Keratinocyte (primary cell): ENCODE measurements around the gene C5. TPM values are rescaled to one million over a fixed set of nuclear protein-coding genes. Genes with fewer than 3 reads are reported as not detected.

Source experiments
- DNase-seq: peaks from one replicate; pipeline ENCODE4 v3.0.0-alpha.2; 2011; ENCODE audit warnings: low read depth, missing footprints, low spot score
- FAIRE-seq: peaks from 2 replicates; lab custom pipeline; 2011; peaks lifted over from hg19 to GRCh38; lab: Jason Lieb, UNC
- H2AFZ ChIP-seq: 2 replicates; pipeline ENCODE4 v1.6.0; 2012; ENCODE audit warnings: low read length, control low read depth, inconsistent platforms; ENCODE audit not compliant: control insufficient read depth
- H3K27ac ChIP-seq: 2 replicates; pipeline ENCODE4 v1.5.1; 2011; ENCODE audit warnings: low read length; ENCODE audit not compliant: control insufficient read depth, insufficient read depth
- H3K27me3 ChIP-seq: 3 replicates; pipeline ENCODE4 v1.6.0; 2011; ENCODE audit warnings: low read length; ENCODE audit not compliant: control insufficient read depth, insufficient read depth; ENCODE audit errors: extremely low read depth
- H3K36me3 ChIP-seq, 2 experiments: 2 replicates in 1 of 2; 3 replicates in 1 of 2; pipeline ENCODE4 v1.5.1; 2011; ENCODE audit warnings: low read length in 2 of 2, mild to moderate bottlenecking in 1 of 2; ENCODE audit not compliant: control insufficient read depth in 2 of 2, insufficient read depth in 2 of 2; ENCODE audit errors: extremely low read depth in 1 of 2
- H3K4me1 ChIP-seq: 3 replicates; pipeline ENCODE4 v1.5.1; 2011; ENCODE audit warnings: low read length; ENCODE audit not compliant: control insufficient read depth, insufficient read depth; ENCODE audit errors: extremely low read depth
- H3K4me2 ChIP-seq: 3 replicates; pipeline ENCODE4 v1.6.0; 2011; ENCODE audit warnings: low read depth, low read length; ENCODE audit not compliant: control insufficient read depth, insufficient read depth; ENCODE audit errors: extremely low read depth
- H3K4me3 ChIP-seq, 3 experiments: fragments of 200-600 bp in 1 of 3; sonication (generic) in 1 of 3; 2 replicates in 2 of 3; 3 replicates in 1 of 3; pipeline ENCODE4 v1.5.1; 2011 to 2016; ENCODE audit warnings: low read length in 3 of 3, mild to moderate bottlenecking in 3 of 3, control low read depth in 2 of 3, inconsistent platforms in 1 of 3, low read depth in 1 of 3, mixed read lengths in 1 of 3, mixed run types in 1 of 3, moderate library complexity in 1 of 3; ENCODE audit not compliant: control insufficient read depth in 2 of 3, insufficient read depth in 2 of 3; ENCODE audit errors: extremely low read depth in 1 of 3
- H3K79me2 ChIP-seq: 2 replicates; pipeline ENCODE4 v1.6.0; 2012; ENCODE audit warnings: low read length; ENCODE audit not compliant: control insufficient read depth, insufficient read depth
- H3K9ac ChIP-seq: 3 replicates; pipeline ENCODE4 v1.6.0; 2011; ENCODE audit warnings: low read length; ENCODE audit not compliant: control insufficient read depth, insufficient read depth; ENCODE audit errors: extremely low read depth
- H3K9me1 ChIP-seq: 3 replicates; pipeline ENCODE4 v1.6.0; 2011; ENCODE audit warnings: low read length; ENCODE audit not compliant: control insufficient read depth, insufficient read depth; ENCODE audit errors: extremely low read depth
- H3K9me3 ChIP-seq: 2 replicates; pipeline ENCODE4 v1.5.1; 2012; ENCODE audit warnings: low read depth, low read length; ENCODE audit not compliant: control insufficient read depth
- H4K20me1 ChIP-seq: 3 replicates; pipeline ENCODE4 v1.6.0; 2011; ENCODE audit warnings: low read length; ENCODE audit not compliant: control insufficient read depth, insufficient read depth; ENCODE audit errors: extremely low read depth
- EZH2 ChIP-seq: IDR thresholded peaks from one replicate; pipeline ENCODE4 v1.6.1; 2012; ENCODE audit warnings: inconsistent platforms, mild to moderate bottlenecking, low read length, moderate library complexity
- dilution Hi-C: fragments of 300-500 bp; cut with MboI; formaldehyde crosslinking; loops from one replicate; pipeline ENCODE4 v1.7.0; 2020; ENCODE audit warnings: low sequenced_read_pairs; ENCODE audit not compliant: extremely low pct_ligation_motif_present
- polyA plus RNA-seq, 5 experiments: library from polyadenylated mRNA; depleted of rRNA in 3 of 5; stranded (reverse) in 3 of 5; stranded (forward) in 1 of 5; unstranded in 1 of 5; fragments of >200 nt; gene quantifications; 1 replicate in 1 of 5; 2 replicates in 3 of 5; 3 replicates in 1 of 5; pipeline versions ENCODE4 v1.2.1 to v1.2.3, GENCODE V29; 2011 to 2012; ENCODE audit warnings: missing spikeins in 2 of 5, low read depth in 1 of 5, low replicate concordance in 1 of 5
- TF ChIP-seq, protein P1 (sequence below), 3 experiments: IDR thresholded peaks in 1 of 3; conservative IDR thresholded peaks in 1 of 3; optimal IDR thresholded peaks in 1 of 3; 2 replicates in 2 of 3; 3 replicates in 1 of 3; pipeline versions ENCODE3 to v1.5.1; 2011; ENCODE audit warnings: low read length in 3 of 3, mild to moderate bottlenecking in 3 of 3, moderate library complexity in 2 of 3, control low read depth in 1 of 3, inconsistent platforms in 1 of 3; ENCODE audit not compliant: insufficient read depth in 2 of 3; ENCODE audit errors: extremely low read depth in 1 of 3

Gene C5
- polyA plus RNA-seq, 1 donor (not counting 4 experiments of a cell fraction or from before 2014, with no cell fraction given): 0.76 TPM

DNA sequence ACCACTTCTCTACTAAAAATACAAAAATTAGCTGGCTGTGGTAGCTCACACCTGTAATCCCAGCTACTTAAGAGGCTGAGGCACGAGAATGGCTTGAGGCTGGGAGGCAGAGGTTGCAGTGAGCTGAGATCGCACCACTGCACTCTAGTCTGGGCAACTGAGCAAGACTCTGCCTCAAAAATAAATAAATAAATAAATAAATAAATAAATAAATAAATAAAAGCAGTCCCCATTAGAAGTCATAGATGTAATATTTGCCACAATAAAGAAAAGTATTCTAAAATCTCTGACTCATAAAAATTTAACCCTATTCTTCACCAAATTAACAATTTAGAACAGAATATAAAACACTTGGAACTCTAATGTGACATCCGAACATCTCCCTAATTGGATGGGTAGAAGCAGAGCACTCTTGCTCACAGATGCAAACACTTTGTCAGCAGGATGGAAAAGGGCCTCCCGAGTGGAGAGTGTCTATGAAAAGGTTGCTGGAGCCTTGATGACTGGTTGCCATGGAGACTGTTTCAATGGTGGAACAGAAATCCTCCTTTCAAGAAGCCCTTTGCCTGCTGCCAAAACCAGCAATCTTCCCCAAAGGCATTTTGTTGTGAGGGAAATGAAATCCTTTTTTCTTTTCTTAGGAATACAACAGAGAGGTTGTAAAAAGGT lies 84.6 kb downstream of the C5 start:
- H3K9me1 ChIP-seq: no peaks in the 10 kb centered on the region
- no peak overlapping the region for H3K4me3 ChIP-seq
- no peaks in the 10 kb centered on the region for H3K36me3 ChIP-seq
- H3K4me2 ChIP-seq: no peak overlapping the region
- H2AFZ ChIP-seq: no peak overlapping the region
- no peaks in the 10 kb centered on the region for H3K79me2 ChIP-seq
- no peak for FAIRE-seq
- H4K20me1 ChIP-seq: no peaks in the 10 kb centered on the region
- H3K27ac ChIP-seq: no peak overlapping the region
- H3K27me3 ChIP-seq: no peaks in the 10 kb centered on the region
- no peaks in the 10 kb centered on the region for H3K4me1 ChIP-seq
- no peak for DNase-seq
- H3K9ac ChIP-seq: no peak overlapping the region
- TF ChIP-seq, protein P1, sequence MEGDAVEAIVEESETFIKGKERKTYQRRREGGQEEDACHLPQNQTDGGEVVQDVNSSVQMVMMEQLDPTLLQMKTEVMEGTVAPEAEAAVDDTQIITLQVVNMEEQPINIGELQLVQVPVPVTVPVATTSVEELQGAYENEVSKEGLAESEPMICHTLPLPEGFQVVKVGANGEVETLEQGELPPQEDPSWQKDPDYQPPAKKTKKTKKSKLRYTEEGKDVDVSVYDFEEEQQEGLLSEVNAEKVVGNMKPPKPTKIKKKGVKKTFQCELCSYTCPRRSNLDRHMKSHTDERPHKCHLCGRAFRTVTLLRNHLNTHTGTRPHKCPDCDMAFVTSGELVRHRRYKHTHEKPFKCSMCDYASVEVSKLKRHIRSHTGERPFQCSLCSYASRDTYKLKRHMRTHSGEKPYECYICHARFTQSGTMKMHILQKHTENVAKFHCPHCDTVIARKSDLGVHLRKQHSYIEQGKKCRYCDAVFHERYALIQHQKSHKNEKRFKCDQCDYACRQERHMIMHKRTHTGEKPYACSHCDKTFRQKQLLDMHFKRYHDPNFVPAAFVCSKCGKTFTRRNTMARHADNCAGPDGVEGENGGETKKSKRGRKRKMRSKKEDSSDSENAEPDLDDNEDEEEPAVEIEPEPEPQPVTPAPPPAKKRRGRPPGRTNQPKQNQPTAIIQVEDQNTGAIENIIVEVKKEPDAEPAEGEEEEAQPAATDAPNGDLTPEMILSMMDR (optimal IDR thresholded peaks at IDR 0.05 in 1 of 3, IDR thresholded peaks at IDR 0.05 in 1 of 3, conservative IDR thresholded peaks at IDR 0.05 in 1 of 3; ENCODE audit: extremely low read depth in 1 of 3, insufficient read depth in 2 of 3, low read length in 3 of 3): no peak
- TF ChIP-seq EZH2: no peak
- dilution Hi-C loops: no loop called here
- H3K9me3 ChIP-seq: no peaks in the 10 kb centered on the region

DNA sequence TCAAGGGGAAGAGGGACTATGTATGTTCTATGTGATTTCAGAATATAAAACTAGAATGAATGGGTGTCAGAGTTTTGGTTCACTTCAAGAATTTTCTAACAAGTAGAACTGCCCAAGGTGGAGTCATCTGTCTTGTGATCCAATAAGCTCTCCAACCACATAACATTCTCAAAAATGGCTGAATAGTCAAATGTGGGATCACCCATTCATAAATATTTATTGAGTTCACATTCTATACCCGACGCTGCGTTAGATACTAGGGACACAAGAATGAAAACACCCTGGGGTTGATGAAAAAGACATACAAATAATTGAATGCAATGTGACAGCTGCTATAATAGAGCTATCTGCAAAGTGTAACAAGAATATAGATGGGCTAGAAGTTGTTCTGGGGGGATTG lies 88.1 kb downstream of the C5 start:
- H3K9me3 ChIP-seq: no peaks in the 10 kb centered on the region
- TF ChIP-seq, protein P1 (optimal IDR thresholded peaks at IDR 0.05 in 1 of 3, IDR thresholded peaks at IDR 0.05 in 1 of 3, conservative IDR thresholded peaks at IDR 0.05 in 1 of 3; ENCODE audit: extremely low read depth in 1 of 3, insufficient read depth in 2 of 3, low read length in 3 of 3): no peak
- TF ChIP-seq EZH2: no peak
- no peaks in the 10 kb centered on the region for H3K36me3 ChIP-seq
- no peaks in the 10 kb centered on the region for H3K4me1 ChIP-seq
- no peak for DNase-seq
- H3K9me1 ChIP-seq: no peaks in the 10 kb centered on the region
- dilution Hi-C loops: no loop called here
- H3K79me2 ChIP-seq: no peaks in the 10 kb centered on the region
- H4K20me1 ChIP-seq: no peaks in the 10 kb centered on the region
- no peaks in the 10 kb centered on the region for H3K27me3 ChIP-seq
- H3K4me2 ChIP-seq: no peak overlapping the region
- H3K9ac ChIP-seq: no peak overlapping the region
- no peak overlapping the region for H3K27ac ChIP-seq
- no peak for FAIRE-seq
- H3K4me3 ChIP-seq: no peak overlapping the region
- no peak overlapping the region for H2AFZ ChIP-seq
